ENCODE data around the gene CSF3R. TPM values are rescaled to one million over a fixed set of nuclear protein-coding genes. Genes with fewer than 3 reads are reported as not detected.

The CSF3R gene
- total RNA-seq, 1 donor from 2014 or later = 0.20 TPM

GRCh38 chr1:36513676-36514473, 31.2 kb upstream of the CSF3R start:
- H3K9ac ChIP-seq (ENCODE audit: low read length) = no peak overlapping the region
- H3K9me3 Mint-ChIP-seq (ENCODE audit: unreplicated experiment) = no peaks in the 10 kb centered on the region
- no peaks in the 10 kb centered on the region for H4K20me1 ChIP-seq (ENCODE audit: insufficient read depth, low read length)
- no peak overlapping the region for H3K27ac Mint-ChIP-seq (ENCODE audit: unreplicated experiment)
- no peaks in the 10 kb centered on the region for H3K4me1 Mint-ChIP-seq (ENCODE audit: low read depth, unreplicated experiment)
- H3K9me3 ChIP-seq (ENCODE audit: insufficient read depth, low read depth, low read length) = no peaks in the 10 kb centered on the region
- H3K27me3 ChIP-seq (ENCODE audit: insufficient read depth, low read length) = no peaks in the 10 kb centered on the region
- TF ChIP-seq, protein P1, sequence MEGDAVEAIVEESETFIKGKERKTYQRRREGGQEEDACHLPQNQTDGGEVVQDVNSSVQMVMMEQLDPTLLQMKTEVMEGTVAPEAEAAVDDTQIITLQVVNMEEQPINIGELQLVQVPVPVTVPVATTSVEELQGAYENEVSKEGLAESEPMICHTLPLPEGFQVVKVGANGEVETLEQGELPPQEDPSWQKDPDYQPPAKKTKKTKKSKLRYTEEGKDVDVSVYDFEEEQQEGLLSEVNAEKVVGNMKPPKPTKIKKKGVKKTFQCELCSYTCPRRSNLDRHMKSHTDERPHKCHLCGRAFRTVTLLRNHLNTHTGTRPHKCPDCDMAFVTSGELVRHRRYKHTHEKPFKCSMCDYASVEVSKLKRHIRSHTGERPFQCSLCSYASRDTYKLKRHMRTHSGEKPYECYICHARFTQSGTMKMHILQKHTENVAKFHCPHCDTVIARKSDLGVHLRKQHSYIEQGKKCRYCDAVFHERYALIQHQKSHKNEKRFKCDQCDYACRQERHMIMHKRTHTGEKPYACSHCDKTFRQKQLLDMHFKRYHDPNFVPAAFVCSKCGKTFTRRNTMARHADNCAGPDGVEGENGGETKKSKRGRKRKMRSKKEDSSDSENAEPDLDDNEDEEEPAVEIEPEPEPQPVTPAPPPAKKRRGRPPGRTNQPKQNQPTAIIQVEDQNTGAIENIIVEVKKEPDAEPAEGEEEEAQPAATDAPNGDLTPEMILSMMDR (IDR thresholded peaks at IDR 0.05; ENCODE audit: insufficient read depth, low read depth, low read length) = no peak
- TF ChIP-seq EZH2 (IDR thresholded peaks at IDR 0.05; ENCODE audit: insufficient read depth, low read length) = no peak
- no peak overlapping the region for H3K4me3 Mint-ChIP-seq (ENCODE audit: unreplicated experiment)
- H3K79me2 ChIP-seq (ENCODE audit: insufficient read depth, low read length) = no peaks in the 10 kb centered on the region
- H3K36me3 Mint-ChIP-seq (ENCODE audit: low read depth, unreplicated experiment) = no peaks in the 10 kb centered on the region
- FAIRE-seq (no peak), DNase-seq (ENCODE audit: low read depth) (no peak)
- no peak overlapping the region for H3K4me3 ChIP-seq (ENCODE audit: insufficient read depth, low read depth, low read length)
- H2AFZ ChIP-seq (ENCODE audit: low read depth, low read length) = no peak overlapping the region
- H3K4me1 ChIP-seq (ENCODE audit: insufficient read depth, low read length) = no peaks in the 10 kb centered on the region
- H3K27me3 Mint-ChIP-seq (ENCODE audit: low read depth, unreplicated experiment) = peaks cover 17% of the 10 kb centered on the region
- H3K4me2 ChIP-seq (ENCODE audit: low read length) = no peak overlapping the region
- H3K27ac ChIP-seq (ENCODE audit: low read depth, low read length) = no peak overlapping the region
- no peaks in the 10 kb centered on the region for H3K36me3 ChIP-seq (ENCODE audit: insufficient read depth, low read length)

GRCh38 chr1:36512842-36513241, 30.1 kb upstream of the CSF3R start:
- no peak overlapping the region for H3K4me2 ChIP-seq (ENCODE audit: low read length)
- H3K9me3 ChIP-seq (ENCODE audit: insufficient read depth, low read depth, low read length) = no peaks in the 10 kb centered on the region
- DNase-seq (ENCODE audit: low read depth) = no peak
- H3K4me1 Mint-ChIP-seq (ENCODE audit: low read depth, unreplicated experiment) = no peaks in the 10 kb centered on the region
- no peak overlapping the region for H3K4me3 Mint-ChIP-seq (ENCODE audit: unreplicated experiment)
- no peaks in the 10 kb centered on the region for H3K36me3 Mint-ChIP-seq (ENCODE audit: low read depth, unreplicated experiment)
- no peak overlapping the region for H2AFZ ChIP-seq (ENCODE audit: low read depth, low read length)
- TF ChIP-seq EZH2 (IDR thresholded peaks at IDR 0.05; ENCODE audit: insufficient read depth, low read length) = no peak
- TF ChIP-seq, protein P1 (IDR thresholded peaks at IDR 0.05; ENCODE audit: insufficient read depth, low read depth, low read length) = no peak
- no peaks in the 10 kb centered on the region for H3K36me3 ChIP-seq (ENCODE audit: insufficient read depth, low read length)
- H3K27me3 Mint-ChIP-seq (ENCODE audit: low read depth, unreplicated experiment) = peaks cover 17% of the 10 kb centered on the region
- no peaks in the 10 kb centered on the region for H3K4me1 ChIP-seq (ENCODE audit: insufficient read depth, low read length)
- H3K27me3 ChIP-seq (ENCODE audit: insufficient read depth, low read length) = no peaks in the 10 kb centered on the region
- no peaks in the 10 kb centered on the region for H3K79me2 ChIP-seq (ENCODE audit: insufficient read depth, low read length)
- H3K9ac ChIP-seq (ENCODE audit: low read length) = no peak overlapping the region
- H4K20me1 ChIP-seq (ENCODE audit: insufficient read depth, low read length) = no peaks in the 10 kb centered on the region
- H3K27ac Mint-ChIP-seq (ENCODE audit: unreplicated experiment) = no peak overlapping the region
- H3K4me3 ChIP-seq (ENCODE audit: insufficient read depth, low read depth, low read length) = no peak overlapping the region
- FAIRE-seq = no peak
- no peak overlapping the region for H3K27ac ChIP-seq (ENCODE audit: low read depth, low read length)
- no peaks in the 10 kb centered on the region for H3K9me3 Mint-ChIP-seq (ENCODE audit: unreplicated experiment)

Data from astrocyte (in vitro differentiated cells and primary cell).